H9 (cell line): ENCODE results near the gene FRAS1. TPM values are rescaled to one million over a fixed set of nuclear protein-coding genes. Genes with fewer than 3 reads are reported as not detected.
"Not testable (repeated sequence)": the region's sequence is repeated elsewhere in the genome, so short reads cannot be mapped to it uniquely, and the experiment has no call there.

ENCODE experiments used
- DNase-seq: peaks from one replicate; pipeline ENCODE4 v3.0.0-alpha.2; 2017
- H2AFZ ChIP-seq: one replicate; pipeline ENCODE4 v1.6.1; 2013; ENCODE audit warnings: mild to moderate bottlenecking, low read length, control low read depth, moderate library complexity
- H2AK5ac ChIP-seq: 2 replicates; pipeline ENCODE4 v1.6.1; 2013; ENCODE audit warnings: low read length, control low read depth, mixed read lengths; ENCODE audit not compliant: insufficient read length
- H2BK120ac ChIP-seq: one replicate; pipeline ENCODE4 v1.6.1; 2013; ENCODE audit warnings: low read depth, mild to moderate bottlenecking, low read length, control low read depth, inconsistent platforms; ENCODE audit not compliant: poor library complexity, severe bottlenecking
- H2BK12ac ChIP-seq: 2 replicates; pipeline ENCODE4 v1.6.1; 2013; ENCODE audit warnings: low read length, control low read depth, mixed read lengths, low read depth; ENCODE audit not compliant: insufficient read length
- H2BK15ac ChIP-seq: 2 replicates; pipeline ENCODE4 v1.6.1; 2013; ENCODE audit warnings: low read depth, low read length, control low read depth
- H2BK20ac ChIP-seq: one replicate; pipeline ENCODE4 v1.6.1; 2013; ENCODE audit warnings: low read depth, mild to moderate bottlenecking, low read length, control low read depth, inconsistent platforms; ENCODE audit not compliant: poor library complexity, severe bottlenecking
- H2BK5ac ChIP-seq: 2 replicates; pipeline ENCODE4 v1.6.1; 2013; ENCODE audit warnings: low read length, control low read depth, mixed read lengths; ENCODE audit not compliant: insufficient read length
- H3K14ac ChIP-seq: 2 replicates; pipeline ENCODE4 v1.6.1; 2013; ENCODE audit warnings: low read length, control low read depth; ENCODE audit not compliant: insufficient read depth
- H3K18ac ChIP-seq: 2 replicates; pipeline ENCODE4 v1.6.1; 2013; ENCODE audit warnings: low read depth, mild to moderate bottlenecking, mixed read lengths, low read length, control low read depth; ENCODE audit not compliant: insufficient read length
- H3K23ac ChIP-seq: 2 replicates; pipeline ENCODE4 v1.6.1; 2013; ENCODE audit warnings: low read length, control low read depth, mixed read lengths, low read depth; ENCODE audit not compliant: insufficient read length
- H3K23me2 ChIP-seq: 2 replicates; pipeline ENCODE4 v1.6.1; 2013; ENCODE audit warnings: low read depth, mild to moderate bottlenecking, mixed read lengths, low read length, control low read depth; ENCODE audit not compliant: insufficient read length, poor library complexity, severe bottlenecking
- H3K27ac ChIP-seq: 2 replicates; pipeline ENCODE4 v1.5.1; 2013; ENCODE audit warnings: low read length, control low read depth, mixed read lengths, low read depth; ENCODE audit not compliant: insufficient read length
- H3K27me3 ChIP-seq: 2 replicates; pipeline ENCODE4 v1.6.1; 2013; ENCODE audit warnings: low read length, control low read depth, inconsistent platforms; ENCODE audit not compliant: insufficient read depth
- H3K4ac ChIP-seq: 2 replicates; pipeline ENCODE4 v1.6.1; 2013; ENCODE audit warnings: low read depth, mild to moderate bottlenecking, control low read depth, inconsistent platforms, low read length, moderate library complexity
- H3K4me1 ChIP-seq: 2 replicates; pipeline ENCODE4 v1.6.1; 2013; ENCODE audit warnings: low read length, control low read depth, inconsistent platforms; ENCODE audit not compliant: insufficient read depth
- H3K4me2 ChIP-seq: 2 replicates; pipeline ENCODE4 v1.6.1; 2013; ENCODE audit warnings: low read length, control low read depth, mixed read lengths; ENCODE audit not compliant: insufficient read length, insufficient read depth
- H3K56ac ChIP-seq: 2 replicates; pipeline ENCODE4 v1.6.1; 2013; ENCODE audit warnings: low read depth, mild to moderate bottlenecking, mixed read lengths, low read length, control low read depth; ENCODE audit not compliant: insufficient read length
- H3K79me1 ChIP-seq: 2 replicates; pipeline ENCODE4 v1.6.1; 2013; ENCODE audit warnings: low read depth, mild to moderate bottlenecking, moderate library complexity, low read length, control low read depth, inconsistent platforms; ENCODE audit not compliant: insufficient read depth, poor library complexity, severe bottlenecking
- H3K79me2 ChIP-seq: 2 replicates; pipeline ENCODE4 v1.6.1; 2013; ENCODE audit warnings: low read length, control low read depth, inconsistent platforms; ENCODE audit not compliant: insufficient read depth
- H3K9ac ChIP-seq: 2 replicates; pipeline ENCODE4 v1.6.1; 2013; ENCODE audit warnings: low read length, control low read depth, mixed read lengths; ENCODE audit not compliant: insufficient read length; ENCODE audit errors: extremely low read depth
- H3K9me3 ChIP-seq: one replicate; pipeline ENCODE4 v1.6.1; 2013; ENCODE audit warnings: low read depth, low read length, inconsistent platforms; ENCODE audit not compliant: control insufficient read depth
- H3T11ph ChIP-seq: one replicate; pipeline ENCODE4 v1.6.1; 2013; ENCODE audit warnings: mild to moderate bottlenecking, low read length, control low read depth, inconsistent platforms
- H4K20me1 ChIP-seq: one replicate; pipeline ENCODE4 v1.6.1; 2013; ENCODE audit not compliant: control insufficient read depth, insufficient read length, insufficient read depth
- H4K5ac ChIP-seq: 2 replicates; pipeline ENCODE4 v1.6.1; 2013; ENCODE audit warnings: low read depth, mild to moderate bottlenecking, mixed read lengths, low read length, control low read depth; ENCODE audit not compliant: insufficient read length
- H4K8ac ChIP-seq: replicated peaks from 2 replicates; pipeline ENCODE4 v1.6.1; 2013; ENCODE audit warnings: low read length, control low read depth, mixed read lengths, low read depth; ENCODE audit not compliant: insufficient read length
- H4K91ac ChIP-seq: 2 replicates; pipeline ENCODE4 v1.6.1; 2013; ENCODE audit warnings: low read depth, mild to moderate bottlenecking, moderate library complexity, mixed read lengths, low read length, control low read depth; ENCODE audit not compliant: insufficient read length
- H3K27ac Mint-ChIP-seq, 3 experiments: 2 replicates in 2 of 3; 3 replicates in 1 of 3; pipeline ENCODE4 v1.8.0; 2020 to 2021; ENCODE audit warnings: mixed read lengths in 3 of 3, mild to moderate bottlenecking in 1 of 3, moderate library complexity in 1 of 3
- H3K27me3 Mint-ChIP-seq: 2 replicates; pipeline ENCODE4 v1.8.0; 2021; ENCODE audit warnings: low read depth, mild to moderate bottlenecking, moderate library complexity, mixed read lengths
- H3K36me3 Mint-ChIP-seq, 3 experiments: 2 replicates in 2 of 3; 3 replicates in 1 of 3; pipeline ENCODE4 v1.8.0; 2020 to 2021; ENCODE audit warnings: low read depth in 3 of 3, mixed read lengths in 3 of 3; ENCODE audit not compliant: insufficient read depth in 1 of 3
- H3K4me1 Mint-ChIP-seq, 2 experiments: 2 replicates each; pipeline ENCODE4 v1.8.0; 2020; ENCODE audit warnings: mixed read lengths in 2 of 2
- H3K4me3 Mint-ChIP-seq, 2 experiments: 2 replicates in 1 of 2; 3 replicates in 1 of 2; pipeline ENCODE4 v1.8.0; 2020 to 2021; ENCODE audit warnings: mild to moderate bottlenecking in 2 of 2, mixed read lengths in 2 of 2, moderate library complexity in 1 of 2
- H3K9me3 Mint-ChIP-seq, 2 experiments: 2 replicates in 1 of 2; 3 replicates in 1 of 2; pipeline ENCODE4 v1.8.0; 2020; ENCODE audit warnings: mild to moderate bottlenecking in 2 of 2, mixed read lengths in 2 of 2, moderate library complexity in 1 of 2
- WGBS: extraction: QIAGEN DNeasy Blood & Tissue Kit; methylation state at CpG from one replicate; pipeline ENCODE4 v1.1.7; 2013; ENCODE audit warnings: missing lambda C conversion rate, low lambda C conversion rate, mixed read lengths; ENCODE audit not compliant: insufficient read length; ENCODE audit errors: extremely low coverage; 5-methylcytosine and 5-hydroxymethylcytosine counted together
- total RNA-seq: library from RNA; stranded (reverse); gene quantifications from 2 replicates; pipeline ENCODE4 v1.2.1, GENCODE V29; 2021
- TF ChIP-seq, protein P1 (sequence below): fragments of 200-600 bp; sonication (generic); conservative IDR thresholded peaks from 3 replicates; pipeline ENCODE4 v1.8.0; 2021; ENCODE audit warnings: antibody characterized with exemption, mild to moderate bottlenecking

The FRAS1 gene
- total RNA-seq, 1 experiment from 2014 or later: 58.5 TPM

DNA sequence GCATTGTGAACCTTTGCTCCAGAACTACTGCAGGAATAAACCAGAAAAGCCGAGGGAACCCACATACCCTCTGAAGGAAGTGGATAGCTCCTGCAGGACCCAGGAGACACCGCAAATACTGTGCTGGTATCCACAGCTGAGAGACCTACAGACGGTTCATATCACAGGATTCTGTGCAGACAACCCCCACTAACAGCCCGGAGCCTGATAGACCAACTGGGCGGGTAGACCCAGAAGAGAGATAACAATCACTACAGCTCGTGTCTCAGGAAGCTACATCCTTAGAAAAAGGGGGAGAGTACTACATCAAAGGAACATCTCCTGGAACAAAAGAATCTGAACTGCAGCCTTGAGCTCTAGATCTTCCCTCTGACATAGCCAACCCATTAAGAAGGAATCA lies 150.8 kb downstream of the FRAS1 start:
- Mint-ChIP-seq H3K4me1 (peaks cover 41 to 42% of the 10 kb centered on the region in 2 experiments), H3K36me3 (peaks cover 0 to 10% (median 6%) of the 10 kb centered on the region in 3 experiments; a peak in 3 of 7 replicates), H3K4me3 (no peak overlapping the region), H3K27me3 (no peaks in the 10 kb centered on the region), H3K9me3 (no peaks in the 10 kb centered on the region), H3K27ac (no peak overlapping the region; a peak in 2 of 7 replicates)
- peaks cover 3% of the 10 kb centered on the region; the same call in 1 of the 2 replicates for H3K79me2 ChIP-seq
- no peak overlapping the region for H2BK12ac ChIP-seq
- H2BK5ac ChIP-seq: no peak overlapping the region
- TF ChIP-seq, protein P1, sequence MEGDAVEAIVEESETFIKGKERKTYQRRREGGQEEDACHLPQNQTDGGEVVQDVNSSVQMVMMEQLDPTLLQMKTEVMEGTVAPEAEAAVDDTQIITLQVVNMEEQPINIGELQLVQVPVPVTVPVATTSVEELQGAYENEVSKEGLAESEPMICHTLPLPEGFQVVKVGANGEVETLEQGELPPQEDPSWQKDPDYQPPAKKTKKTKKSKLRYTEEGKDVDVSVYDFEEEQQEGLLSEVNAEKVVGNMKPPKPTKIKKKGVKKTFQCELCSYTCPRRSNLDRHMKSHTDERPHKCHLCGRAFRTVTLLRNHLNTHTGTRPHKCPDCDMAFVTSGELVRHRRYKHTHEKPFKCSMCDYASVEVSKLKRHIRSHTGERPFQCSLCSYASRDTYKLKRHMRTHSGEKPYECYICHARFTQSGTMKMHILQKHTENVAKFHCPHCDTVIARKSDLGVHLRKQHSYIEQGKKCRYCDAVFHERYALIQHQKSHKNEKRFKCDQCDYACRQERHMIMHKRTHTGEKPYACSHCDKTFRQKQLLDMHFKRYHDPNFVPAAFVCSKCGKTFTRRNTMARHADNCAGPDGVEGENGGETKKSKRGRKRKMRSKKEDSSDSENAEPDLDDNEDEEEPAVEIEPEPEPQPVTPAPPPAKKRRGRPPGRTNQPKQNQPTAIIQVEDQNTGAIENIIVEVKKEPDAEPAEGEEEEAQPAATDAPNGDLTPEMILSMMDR: no peak
- H3K4me1 ChIP-seq: peaks cover 7% of the 10 kb centered on the region; the same call in 1 of the 2 replicates
- H2AK5ac ChIP-seq: no peak overlapping the region
- H4K20me1 ChIP-seq: no peaks in the 10 kb centered on the region
- H2BK15ac ChIP-seq: no peak overlapping the region
- no peak overlapping the region for H3K23ac ChIP-seq
- H3K4ac ChIP-seq: no peak overlapping the region
- H3K56ac ChIP-seq: no peak overlapping the region
- H3K14ac ChIP-seq: no peak overlapping the region
- no peak for DNase-seq
- H4K91ac ChIP-seq: no peak overlapping the region
- no peak overlapping the region for H2AFZ ChIP-seq
- no peak overlapping the region for H2BK120ac ChIP-seq
- no peaks in the 10 kb centered on the region for H3K9me3 ChIP-seq
- no peaks in the 10 kb centered on the region for H3K27me3 ChIP-seq
- H4K8ac ChIP-seq: no peak overlapping the region
- H2BK20ac ChIP-seq: no peak overlapping the region
- H3K18ac ChIP-seq: no peak overlapping the region
- no peak overlapping the region for H3K9ac ChIP-seq
- no peak overlapping the region for H3K4me2 ChIP-seq
- H3K23me2 ChIP-seq: no peaks in the 10 kb centered on the region
- no CpG with 5 or more reads among the region's 6 CpGs for WGBS
- H3T11ph ChIP-seq: no peak overlapping the region
- no peak overlapping the region for H3K27ac ChIP-seq
- no peaks in the 10 kb centered on the region for H3K79me1 ChIP-seq
- no peak overlapping the region for H4K5ac ChIP-seq

DNA sequence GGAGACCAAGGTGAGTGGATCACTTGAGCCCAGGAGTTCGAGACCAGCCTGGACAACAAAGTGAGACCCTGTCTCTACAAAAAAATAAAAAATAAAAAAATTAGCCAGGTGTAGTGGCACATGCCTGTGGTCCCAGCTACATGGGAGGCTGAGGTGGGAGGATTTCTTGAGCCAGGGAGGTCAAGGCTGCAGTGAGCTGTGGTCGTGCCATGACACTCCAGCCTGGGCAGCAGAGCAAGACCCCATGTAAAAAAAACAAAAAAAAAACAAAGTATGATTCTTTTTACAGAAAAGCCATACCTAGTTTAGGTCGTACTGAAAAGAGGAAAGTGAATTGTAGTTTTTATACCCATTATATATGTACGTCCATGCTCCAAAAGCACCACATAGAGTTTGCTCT lies 151.8 kb downstream of the FRAS1 start:
- H4K5ac ChIP-seq, H2BK12ac ChIP-seq, H3K9me3 Mint-ChIP-seq, H2BK120ac ChIP-seq, H3K23ac ChIP-seq, H3K14ac ChIP-seq, H3K27me3 ChIP-seq, H3K56ac ChIP-seq, H2AK5ac ChIP-seq, H2BK20ac ChIP-seq, DNase-seq, H3K4me2 ChIP-seq, H4K8ac ChIP-seq, H3K23me2 ChIP-seq, H3K79me1 ChIP-seq, H3K9me3 ChIP-seq, H2BK15ac ChIP-seq, H3K4me1 ChIP-seq, H3K18ac ChIP-seq, H3K4me3 Mint-ChIP-seq, H3K79me2 ChIP-seq, H3K9ac ChIP-seq, H3K27ac ChIP-seq, H3K27me3 Mint-ChIP-seq, H4K20me1 ChIP-seq, H3K4ac ChIP-seq, H2BK5ac ChIP-seq, H3T11ph ChIP-seq, H4K91ac ChIP-seq, H2AFZ ChIP-seq, H3K27ac Mint-ChIP-seq: not testable (repeated sequence)
- Mint-ChIP-seq H3K36me3 (peaks cover 0 to 10% (median 6%) of the 10 kb centered on the region in 3 experiments; a peak in 3 of 7 replicates), H3K4me1 (peaks cover 41 to 42% of the 10 kb centered on the region in 2 experiments)
- no CpG with 5 or more reads among the region's 4 CpGs for WGBS
